Measurements from ENCODE around the gene SENP5.

SENP5 gene

GRCh38 chr3:196968233-196969133 lies 100.8 kb downstream of the SENP5 start, which contains the start of gene PIGZ:
PIGZ (minus strand) TSS chr3:196968833; CDS start chr3:196952031, 16,802 bp downstream.
- peak; percentile 67 for ATAC-seq
- peak; percentile 59 for DNase-seq

DNA sequence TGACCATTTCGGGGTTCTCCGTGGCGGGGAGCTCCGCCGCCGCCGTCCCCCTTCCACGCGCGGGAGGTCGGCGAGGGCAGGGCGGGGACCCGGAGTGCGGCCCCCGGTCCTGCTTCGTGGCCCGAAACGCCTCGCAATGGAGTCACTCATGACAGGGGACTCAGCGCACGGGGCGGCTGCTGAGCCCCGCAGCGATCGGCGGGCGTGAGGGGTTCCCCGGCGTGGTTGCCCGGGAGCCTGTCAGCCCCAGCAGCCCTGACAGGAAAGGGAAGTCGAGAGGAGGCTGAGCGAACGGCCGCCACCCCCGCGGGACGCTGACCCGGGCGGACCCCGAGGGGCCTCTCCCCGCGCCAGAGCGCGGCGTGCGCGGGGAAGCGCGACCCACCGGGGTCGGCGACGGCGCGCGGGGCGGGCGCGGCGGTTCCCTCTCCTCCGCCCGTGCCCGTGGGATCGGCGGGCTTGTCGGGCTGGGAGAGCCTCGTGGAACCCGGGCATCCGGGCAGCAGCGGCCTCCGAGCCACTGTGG lies 101.5 kb downstream of the SENP5 start:
- ATAC-seq (peak; percentile 62), DNase-seq (peak; percentile 62)

DNA sequence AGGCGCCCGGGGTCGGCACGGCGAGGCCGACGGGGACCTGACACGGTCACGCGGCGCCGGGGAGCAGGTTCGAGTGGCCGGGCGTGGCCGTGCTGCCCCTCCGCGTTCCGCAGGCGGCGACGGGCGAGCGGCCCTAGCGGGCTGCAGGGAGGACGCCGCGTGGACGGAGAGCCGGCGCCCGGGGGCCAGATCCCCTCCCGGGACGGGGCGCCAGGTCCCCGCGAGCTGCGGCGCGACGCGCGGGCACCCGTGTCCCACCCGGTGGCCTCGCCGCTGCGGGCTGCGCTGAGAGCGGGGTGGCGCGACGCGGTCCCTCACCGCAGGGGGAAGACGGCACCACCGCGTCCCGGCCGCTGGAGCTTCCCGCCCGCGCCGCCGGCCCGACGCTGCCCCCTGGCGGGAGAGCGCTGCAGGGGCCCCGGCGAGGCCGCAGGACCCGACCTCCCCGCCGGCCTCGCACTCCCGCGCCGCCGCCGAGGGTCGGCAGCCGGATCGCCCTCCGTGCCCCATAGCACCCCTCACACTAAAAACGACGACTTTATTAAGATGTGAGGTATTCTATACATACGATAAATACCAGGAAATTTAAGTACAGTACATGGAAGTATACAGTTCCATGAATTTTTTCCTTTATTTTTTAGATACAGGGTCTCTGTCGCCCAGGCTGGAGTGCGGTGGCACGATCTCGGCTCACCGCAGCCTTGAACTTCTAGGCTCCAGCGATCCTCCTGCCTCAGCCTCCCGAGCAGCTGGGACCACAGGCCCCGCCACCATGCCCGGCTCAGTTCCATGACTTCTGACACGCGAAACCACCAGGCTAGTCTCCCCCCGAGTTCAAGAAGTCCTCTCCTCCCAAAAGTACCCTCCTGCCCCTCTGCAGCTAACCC lies 102.2 kb downstream of the SENP5 start:
- ATAC-seq: peak; percentile 73
- peak; percentile 83 for DNase-seq

- DNase-seq: no peak
- no peak for ATAC-seq
Measured at GRCh38 chr3:196970547-196971093, 102.9 kb downstream of the SENP5 start.

DNA sequence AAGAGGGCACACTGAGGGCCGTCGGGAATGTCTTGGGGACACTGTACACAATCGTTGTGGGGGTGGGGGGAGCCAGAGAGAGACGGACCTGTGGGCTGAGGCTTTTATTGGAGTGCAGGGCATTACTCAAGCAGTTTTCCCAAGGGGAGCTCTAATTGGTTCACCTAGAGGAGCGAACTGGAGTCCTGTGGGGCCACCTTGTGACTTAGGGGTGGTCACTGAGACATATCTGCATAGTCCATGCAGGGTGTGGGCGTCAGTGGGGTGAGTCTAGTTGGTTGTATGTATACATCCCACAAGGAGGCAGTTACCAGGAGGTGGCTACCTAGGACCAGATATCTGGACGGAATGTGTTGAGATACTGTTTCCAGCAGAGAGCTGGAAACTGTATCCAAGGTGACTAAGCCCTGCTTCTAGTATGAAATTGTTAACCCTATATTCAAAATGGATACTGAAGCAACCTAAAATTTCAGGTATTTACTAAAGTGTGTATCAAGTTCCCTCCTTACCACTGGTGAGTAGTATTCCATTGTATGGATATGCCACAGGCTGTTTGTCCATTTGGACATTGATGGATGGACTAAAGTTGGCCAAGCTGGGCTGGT lies 103.5 kb downstream of the SENP5 start:
- DNase-seq: no peak
- ATAC-seq: no peak

- ATAC-seq (no peak), DNase-seq (no peak)
Measured at GRCh38 chr3:196974661-196975060, 106.9 kb downstream of the SENP5 start.

GRCh38 chr3:196975349-196975748 lies 107.6 kb downstream of the SENP5 start:
- ATAC-seq: no peak
- no peak for DNase-seq

GRCh38 chr3:196976941-196977340 lies 109.2 kb downstream of the SENP5 start:
- no peak for DNase-seq
- ATAC-seq: no peak

- ATAC-seq (no peak), DNase-seq (no peak)
Measured at GRCh38 chr3:196979545-196979944, 111.8 kb downstream of the SENP5 start.

GRCh38 chr3:196981657-196982056 lies 113.9 kb downstream of the SENP5 start:
- no peak for ATAC-seq
- DNase-seq: no peak

DNA sequence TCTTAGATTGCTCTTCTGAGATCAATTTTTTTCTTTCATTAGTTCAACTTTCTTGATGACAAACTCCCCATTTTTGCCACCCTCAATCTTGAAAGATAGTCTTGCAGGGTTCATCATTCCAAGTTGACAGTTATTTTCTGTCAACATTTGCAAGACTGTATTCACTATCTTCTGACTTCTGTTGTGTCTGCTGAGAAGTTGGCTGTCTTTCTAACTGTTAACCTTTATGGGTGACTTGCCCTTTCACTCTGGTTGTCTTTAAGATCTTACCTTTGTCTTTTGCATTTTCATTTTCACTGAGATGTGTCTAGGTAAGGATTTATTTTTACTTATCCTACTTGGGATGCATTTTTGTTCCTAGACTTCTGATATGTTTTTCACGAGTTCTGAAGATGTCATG lies 115.5 kb downstream of the SENP5 start:
- no peak for ATAC-seq

More for the DNA sequence above, 115.5 kb downstream of the SENP5 start:
- no peak for DNase-seq

Measured in stimulated activated naive CD8-positive, alpha-beta T cell treated with anti-CD3 and anti-CD28 coated beads, Interleukin-15, Interleukin-2, amounts not matched to agents 100 U/mL and 50 U/mL, for 24 hours (primary cell).